GM21528 (cell line): ENCODE data around the gene IFITM2.

Experiments
- ATAC-seq: cut with Tn5 transposase; IDR thresholded peaks from one replicate; pipeline ENCODE4 v1.9.1; 2021; ENCODE audit warnings: mild to moderate bottlenecking, moderate library complexity; ENCODE audit not compliant: unreplicated experiment, low FRiP score

Gene IFITM2

GRCh38 chr11:291281-292210, 16.1 kb upstream of the IFITM2 start:
- no peak for ATAC-seq

GRCh38 chr11:292211-293121, 15.2 kb upstream of the IFITM2 start:
- no peak for ATAC-seq

DNA sequence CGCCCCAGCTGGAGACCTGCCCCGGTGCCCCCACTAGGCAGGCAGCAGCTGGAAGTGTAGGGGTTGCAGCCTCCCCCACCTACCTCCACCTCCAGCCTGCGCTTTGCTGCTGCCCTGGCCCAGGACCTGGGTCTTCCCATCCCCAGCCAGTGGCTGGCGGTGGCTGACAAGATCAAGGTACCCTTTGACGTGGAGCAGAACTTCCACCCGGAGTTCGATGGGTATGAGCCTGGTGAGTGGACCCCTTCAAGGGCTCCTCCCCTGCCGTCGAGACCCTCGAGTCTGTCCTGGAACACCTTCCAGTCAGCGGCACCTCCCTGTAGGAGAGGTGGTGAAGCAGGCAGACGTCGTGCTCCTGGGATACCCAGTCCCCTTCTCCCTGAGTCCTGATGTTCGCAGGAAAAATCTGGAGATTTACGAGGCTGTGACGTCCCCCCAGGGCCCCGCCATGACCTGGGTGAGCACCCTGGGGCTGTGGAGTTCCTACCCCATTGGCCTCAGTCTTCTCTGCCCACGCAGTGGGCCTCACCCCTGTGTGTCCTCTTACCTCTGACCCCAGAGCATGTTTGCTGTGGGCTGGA, 14.3 kb upstream of the IFITM2 start:
- ATAC-seq, result no peak

DNA sequence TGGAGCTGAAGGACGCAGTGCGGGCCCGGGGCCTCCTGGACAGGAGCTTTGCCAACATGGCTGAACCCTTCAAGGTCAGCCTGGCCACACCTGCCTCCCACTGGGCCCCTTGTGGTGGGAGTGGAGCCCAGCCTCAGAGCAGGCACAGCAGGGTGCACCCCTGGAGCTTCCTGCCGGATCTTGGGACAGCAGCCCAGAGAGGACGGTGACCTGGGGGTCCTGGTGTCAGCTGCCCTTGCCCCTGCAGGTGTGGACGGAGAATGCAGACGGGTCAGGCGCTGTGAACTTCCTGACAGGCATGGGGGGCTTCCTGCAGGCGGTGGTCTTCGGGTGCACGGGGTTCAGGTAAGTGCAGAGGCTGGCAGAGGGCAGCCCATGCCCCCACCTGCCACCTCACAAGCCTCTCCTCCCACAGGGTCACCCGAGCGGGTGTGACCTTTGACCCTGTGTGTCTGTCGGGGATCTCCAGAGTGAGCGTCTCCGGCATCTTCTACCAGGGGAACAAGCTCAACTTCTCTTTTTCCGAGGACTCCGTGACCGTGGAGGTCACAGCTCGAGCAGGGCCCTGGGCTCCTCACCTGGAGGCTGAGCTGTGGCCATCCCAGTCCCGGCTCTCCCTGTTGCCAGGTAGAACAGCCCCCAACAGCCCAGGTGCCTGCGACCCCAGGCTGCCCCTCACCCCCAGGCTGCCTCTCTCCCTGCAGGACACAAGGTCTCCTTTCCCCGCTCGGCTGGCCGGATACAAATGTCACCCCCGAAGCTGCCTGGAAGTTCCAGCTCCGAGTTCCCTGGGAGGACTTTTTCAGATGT, 13.6 kb upstream of the IFITM2 start:
- no peak for ATAC-seq

DNA sequence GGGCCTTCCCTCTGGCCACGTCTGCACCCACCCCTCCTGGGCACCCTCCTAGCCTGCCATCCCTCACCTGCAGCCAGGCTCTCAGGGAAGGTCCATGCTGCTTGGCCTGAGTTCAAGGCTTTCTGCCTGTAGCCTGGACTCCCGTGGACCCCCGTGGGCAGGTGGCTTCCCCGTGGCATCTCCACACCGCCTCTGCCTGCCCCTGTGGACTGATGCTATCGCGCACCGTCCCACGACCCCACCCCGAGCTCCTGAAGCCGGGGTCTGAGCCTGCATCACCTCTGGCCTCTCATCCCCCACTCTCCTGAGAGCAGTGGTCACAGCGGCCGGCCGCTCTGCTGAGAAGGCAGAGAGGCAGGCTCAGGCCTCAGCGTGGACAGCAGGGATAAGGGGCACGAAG, 12.8 kb upstream of the IFITM2 start:
- ATAC-seq, result no peak

- no peak for ATAC-seq
Observed at GRCh38 chr11:295351-296170, 12.1 kb upstream of the IFITM2 start.

GRCh38 chr11:296171-297050, 11.2 kb upstream of the IFITM2 start:
- ATAC-seq, result no peak

DNA sequence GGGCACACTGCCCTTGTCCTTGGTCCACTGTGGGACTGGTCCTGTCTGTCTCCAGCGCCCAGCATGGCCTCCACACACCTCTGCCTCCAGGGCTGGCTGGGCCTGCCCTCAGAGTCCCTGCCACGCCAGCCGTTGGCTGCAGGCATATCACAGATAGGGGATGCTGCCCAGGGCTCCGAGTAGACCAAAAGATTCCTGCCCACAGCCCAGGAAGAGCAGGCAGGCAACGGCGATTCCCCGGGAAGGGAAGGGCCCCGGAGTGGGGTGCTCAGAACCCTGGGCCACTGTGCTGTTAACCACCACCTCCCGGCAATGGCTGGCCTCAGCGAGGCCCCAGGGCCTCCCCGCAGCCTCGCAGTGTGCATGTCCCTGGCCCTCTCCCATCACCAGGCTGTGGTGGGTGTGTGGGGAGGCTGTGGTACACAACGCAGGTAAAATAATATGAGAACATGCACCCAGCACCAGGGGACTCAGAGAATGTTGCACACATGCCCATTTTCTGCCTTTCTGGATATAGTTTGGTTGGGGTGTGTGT, 10.5 kb upstream of the IFITM2 start:
- no peak for ATAC-seq

DNA sequence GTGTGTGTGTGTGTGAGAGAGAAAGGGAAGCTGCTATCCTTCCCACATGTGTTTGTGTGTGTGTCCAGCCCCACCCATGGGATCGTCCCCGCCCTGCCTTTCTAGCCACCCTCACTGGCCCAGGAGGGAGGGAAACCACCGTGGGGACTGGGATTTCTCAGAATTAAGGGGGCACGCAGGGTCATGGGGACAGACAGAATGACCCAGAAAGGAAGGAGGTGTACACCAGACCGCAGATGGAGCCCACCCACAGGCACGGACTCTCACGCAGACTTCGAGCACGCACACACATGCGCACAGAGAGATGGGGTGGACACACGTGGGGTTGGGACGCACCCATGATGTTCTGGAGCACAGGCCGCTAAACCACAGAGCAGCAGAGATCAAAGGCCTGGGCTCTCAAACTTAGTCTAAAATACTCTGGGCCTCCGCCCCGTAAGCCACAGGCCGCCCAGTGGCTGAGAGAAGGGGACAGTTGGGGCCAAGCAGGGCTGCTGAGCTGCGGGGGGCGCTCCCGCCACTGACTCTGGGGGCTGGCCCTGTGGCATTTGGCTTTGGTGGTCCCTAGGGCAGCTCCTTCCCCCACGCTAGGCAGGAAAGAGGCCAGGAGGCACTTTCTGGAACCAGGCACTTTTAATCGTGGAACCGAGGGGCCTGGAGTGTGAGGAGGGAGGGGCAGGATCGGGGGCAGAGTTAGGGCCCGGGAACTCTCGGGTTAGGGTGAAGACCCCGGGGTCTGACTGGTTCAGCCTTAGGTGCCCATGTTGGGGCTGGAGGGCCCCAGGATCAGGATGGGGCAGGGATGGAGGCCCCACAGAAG, 9.8 kb upstream of the IFITM2 start:
- ATAC-seq, result no peak

- ATAC-seq, result no peak
Observed at GRCh38 chr11:298406-299065, 9.1 kb upstream of the IFITM2 start.

- ATAC-seq, result no peak
Observed at GRCh38 chr11:299081-299891, 8.3 kb upstream of the IFITM2 start, which contains the start of gene IFITM5. Gene IFITM5 (minus strand): TSS chr11:299526. CDS start chr11:299490, 36 bp downstream.

GRCh38 chr11:299951-300735, 7.5 kb upstream of the IFITM2 start:
- no peak for ATAC-seq

- ATAC-seq, result no peak
Observed at GRCh38 chr11:303363-303762, 4.3 kb upstream of the IFITM2 start.

DNA sequence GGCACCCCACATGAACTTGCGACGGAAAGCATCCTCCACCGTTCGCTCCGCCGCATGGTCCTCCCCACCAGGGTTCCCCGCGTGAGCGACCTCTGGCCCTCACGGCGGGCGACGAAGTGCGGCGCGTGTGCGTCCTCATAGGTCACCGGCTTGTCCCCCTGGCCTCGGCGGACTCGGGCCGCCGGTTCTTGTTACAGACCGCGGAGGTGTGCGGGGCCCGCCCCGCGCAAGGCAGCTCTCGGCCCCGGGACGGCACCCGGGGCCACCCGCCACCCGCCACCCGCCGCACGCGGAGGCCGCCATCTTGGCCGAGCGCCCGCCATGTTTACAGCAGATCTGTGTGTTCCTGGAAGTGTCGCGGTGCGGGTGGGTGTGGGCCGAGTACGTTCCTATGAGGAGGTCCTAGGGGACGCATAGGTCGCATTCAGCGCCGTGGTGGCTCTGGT, 3.5 kb upstream of the IFITM2 start:
- ATAC-seq, result no peak
